Nephron progenitor cell (in vitro differentiated cells): ENCODE measurements around the gene SERP2.
A peak's percentile ranks its signal among the peaks of the same experiment; 100 is the strongest.

Experiments used
- DNase-seq: peaks from one replicate; pipeline ENCODE4 v3.0.0; 2021
- H3K27ac Mint-ChIP-seq: 2 replicates; pipeline ENCODE4 v1.8.0; 2021; ENCODE audit warnings: mild to moderate bottlenecking, moderate library complexity, mixed read lengths
- H3K27me3 Mint-ChIP-seq: 2 replicates; pipeline ENCODE4 v1.8.0; 2021; ENCODE audit warnings: mild to moderate bottlenecking, low read depth, mixed read lengths; ENCODE audit not compliant: poor library complexity
- H3K36me3 Mint-ChIP-seq: 2 replicates; pipeline ENCODE4 v1.8.0; 2021; ENCODE audit warnings: low read depth, mixed read lengths
- H3K4me1 Mint-ChIP-seq: 2 replicates; pipeline ENCODE4 v1.8.0; 2021; ENCODE audit warnings: mixed read lengths
- H3K4me3 Mint-ChIP-seq: 2 replicates; pipeline ENCODE4 v1.8.0; 2021; ENCODE audit warnings: mild to moderate bottlenecking, moderate library complexity, mixed read lengths
- H3K9me3 Mint-ChIP-seq: 2 replicates; pipeline ENCODE4 v1.8.0; 2021; ENCODE audit warnings: mild to moderate bottlenecking, moderate library complexity, mixed read lengths
- CTCF ChIP-seq: fragments of 200-600 bp; sonication (generic); IDR thresholded peaks from 2 replicates; pipeline ENCODE4 v1.5.0; 2021; ENCODE audit warnings: antibody characterized with exemption

Gene SERP2

GRCh38 chr13:44426461-44426860 lies 52.8 kb downstream of the SERP2 start:
- DNase-seq: no peak
- Mint-ChIP-seq H3K27ac (no peak overlapping the region), H3K27me3 (peaks cover 5% of the 10 kb centered on the region), H3K36me3 (no peaks in the 10 kb centered on the region), H3K4me3 (no peak overlapping the region), H3K4me1 (peaks cover 48% of the 10 kb centered on the region), H3K9me3 (peaks cover 15% of the 10 kb centered on the region)
- TF ChIP-seq CTCF: no peak

GRCh38 chr13:44429311-44429710 lies 55.7 kb downstream of the SERP2 start:
- no peak overlapping the region for H3K4me3 Mint-ChIP-seq
- H3K27me3 Mint-ChIP-seq: peaks cover 3% of the 10 kb centered on the region
- no peak for TF ChIP-seq CTCF
- peaks cover 18% of the 10 kb centered on the region for H3K36me3 Mint-ChIP-seq
- DNase-seq: no peak
- peaks cover 49% of the 10 kb centered on the region for H3K4me1 Mint-ChIP-seq
- H3K27ac Mint-ChIP-seq: no peak overlapping the region
- H3K9me3 Mint-ChIP-seq: peaks cover 15% of the 10 kb centered on the region

- TF ChIP-seq CTCF: no peak
- H3K36me3 Mint-ChIP-seq: peaks cover 25% of the 10 kb centered on the region
- peaks cover 43% of the 10 kb centered on the region for H3K4me1 Mint-ChIP-seq
- H3K27me3 Mint-ChIP-seq: no peaks in the 10 kb centered on the region
- no peak overlapping the region for H3K4me3 Mint-ChIP-seq
- DNase-seq: no peak
- peaks cover 15% of the 10 kb centered on the region for H3K9me3 Mint-ChIP-seq
- H3K27ac Mint-ChIP-seq: peak overlapping the region; percentile 64
These were observed 57.5 kb downstream of the SERP2 start for GRCh38 chr13:44431150-44431549.

GRCh38 chr13:44432650-44433049 lies 59.0 kb downstream of the SERP2 start:
- Mint-ChIP-seq H3K9me3 (peaks cover 9% of the 10 kb centered on the region), H3K27ac (peak overlapping the region; percentile 61), H3K4me1 (peaks cover 49% of the 10 kb centered on the region), H3K4me3 (peak overlapping the region; percentile 97), H3K27me3 (no peaks in the 10 kb centered on the region), H3K36me3 (peaks cover 25% of the 10 kb centered on the region)
- no peak for DNase-seq
- TF ChIP-seq CTCF: no peak

- no peaks in the 10 kb centered on the region for H3K27me3 Mint-ChIP-seq
- no peak overlapping the region for H3K27ac Mint-ChIP-seq
- H3K9me3 Mint-ChIP-seq: no peaks in the 10 kb centered on the region
- H3K4me3 Mint-ChIP-seq: peak overlapping the region; percentile 97
- TF ChIP-seq CTCF: no peak
- H3K36me3 Mint-ChIP-seq: peaks cover 25% of the 10 kb centered on the region
- peaks cover 59% of the 10 kb centered on the region for H3K4me1 Mint-ChIP-seq
- DNase-seq: no peak
These were observed 60.5 kb downstream of the SERP2 start for GRCh38 chr13:44433863-44434765.

- Mint-ChIP-seq H3K9me3 (no peaks in the 10 kb centered on the region), H3K27ac (no peak overlapping the region), H3K4me3 (peak overlapping the region; percentile 97), H3K36me3 (peaks cover 25% of the 10 kb centered on the region), H3K4me1 (peaks cover 66% of the 10 kb centered on the region), H3K27me3 (no peaks in the 10 kb centered on the region)
- TF ChIP-seq CTCF: no peak
- DNase-seq: no peak
These were observed 61.1 kb downstream of the SERP2 start for GRCh38 chr13:44434766-44435141.
